Parathyroid adenoma (tissue), 2 donors: ENCODE measurements around the gene TRIM5.

Experiments used
- H2AFZ ChIP-seq: fragments of 300-600 bp; sonication (generic); one replicate; pipeline ENCODE4 v1.7.0; 2017; ENCODE audit warnings: antibody characterized with exemption, mild to moderate bottlenecking
- H3K27ac ChIP-seq: fragments of 300-600 bp; sonication (generic); one replicate; pipeline ENCODE4 v1.7.0; 2017
- H3K27me3 ChIP-seq: fragments of 300-600 bp; sonication (generic); one replicate; pipeline ENCODE4 v1.7.0; 2017; ENCODE audit warnings: low read length; ENCODE audit not compliant: control insufficient read depth, insufficient read depth
- H3K36me3 ChIP-seq: fragments of 300-600 bp; sonication (generic); one replicate; pipeline ENCODE4 v1.7.0; 2017; ENCODE audit warnings: low read length; ENCODE audit not compliant: control insufficient read depth, insufficient read depth
- H3K4me1 ChIP-seq: fragments of 300-600 bp; sonication (generic); one replicate; pipeline ENCODE4 v1.7.0; 2017; ENCODE audit warnings: control low read depth
- H3K4me2 ChIP-seq: fragments of 300-600 bp; sonication (generic); one replicate; pipeline ENCODE4 v1.7.0; 2017; ENCODE audit warnings: low read length
- H3K4me3 ChIP-seq: fragments of 300-600 bp; sonication (generic); one replicate; pipeline ENCODE4 v1.7.0; 2017; ENCODE audit warnings: low read depth, low read length
- H3K79me2 ChIP-seq: fragments of 300-600 bp; sonication (generic); one replicate; pipeline ENCODE4 v1.7.0; 2017; ENCODE audit warnings: control low read depth
- H3K9ac ChIP-seq: fragments of 300-600 bp; sonication (generic); one replicate; pipeline ENCODE4 v1.7.0; 2017; ENCODE audit warnings: mild to moderate bottlenecking
- H3K9me3 ChIP-seq: fragments of 300-600 bp; sonication (generic); one replicate; pipeline ENCODE4 v1.7.0; 2017; ENCODE audit warnings: low read length; ENCODE audit not compliant: control insufficient read depth
- TF ChIP-seq, protein P1 (sequence below): fragments of 300-600 bp; sonication (generic); IDR thresholded peaks from one replicate; pipeline ENCODE4 v1.7.0; 2017; ENCODE audit warnings: antibody characterized with exemption, mild to moderate bottlenecking
- donor health status: primary hyperparathyroidism.

Gene TRIM5

GRCh38 chr11:5703741-5704536 is 19.1 kb upstream of the TRIM5 start:
- Histone ChIP-seq H3K4me3 (no peak overlapping the region), H3K9ac (no peak overlapping the region), H3K9me3 (no peaks in the 10 kb centered on the region), H2AFZ (no peak overlapping the region), H3K4me1 (no peaks in the 10 kb centered on the region), H3K4me2 (no peak overlapping the region), H3K79me2 (no peaks in the 10 kb centered on the region), H3K27ac (no peak overlapping the region), H3K36me3 (no peaks in the 10 kb centered on the region), H3K27me3 (no peaks in the 10 kb centered on the region)
- TF ChIP-seq, protein P1, sequence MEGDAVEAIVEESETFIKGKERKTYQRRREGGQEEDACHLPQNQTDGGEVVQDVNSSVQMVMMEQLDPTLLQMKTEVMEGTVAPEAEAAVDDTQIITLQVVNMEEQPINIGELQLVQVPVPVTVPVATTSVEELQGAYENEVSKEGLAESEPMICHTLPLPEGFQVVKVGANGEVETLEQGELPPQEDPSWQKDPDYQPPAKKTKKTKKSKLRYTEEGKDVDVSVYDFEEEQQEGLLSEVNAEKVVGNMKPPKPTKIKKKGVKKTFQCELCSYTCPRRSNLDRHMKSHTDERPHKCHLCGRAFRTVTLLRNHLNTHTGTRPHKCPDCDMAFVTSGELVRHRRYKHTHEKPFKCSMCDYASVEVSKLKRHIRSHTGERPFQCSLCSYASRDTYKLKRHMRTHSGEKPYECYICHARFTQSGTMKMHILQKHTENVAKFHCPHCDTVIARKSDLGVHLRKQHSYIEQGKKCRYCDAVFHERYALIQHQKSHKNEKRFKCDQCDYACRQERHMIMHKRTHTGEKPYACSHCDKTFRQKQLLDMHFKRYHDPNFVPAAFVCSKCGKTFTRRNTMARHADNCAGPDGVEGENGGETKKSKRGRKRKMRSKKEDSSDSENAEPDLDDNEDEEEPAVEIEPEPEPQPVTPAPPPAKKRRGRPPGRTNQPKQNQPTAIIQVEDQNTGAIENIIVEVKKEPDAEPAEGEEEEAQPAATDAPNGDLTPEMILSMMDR = no peak

GRCh38 chr11:5701055-5701577 is 16.2 kb upstream of the TRIM5 start:
- no peak overlapping the region for H3K9ac ChIP-seq
- H3K79me2 ChIP-seq = no peaks in the 10 kb centered on the region
- H3K27me3 ChIP-seq = no peaks in the 10 kb centered on the region
- no peak overlapping the region for H3K4me3 ChIP-seq
- H2AFZ ChIP-seq = no peak overlapping the region
- TF ChIP-seq, protein P1 = no peak
- H3K4me1 ChIP-seq = no peaks in the 10 kb centered on the region
- H3K4me2 ChIP-seq = no peak overlapping the region
- H3K36me3 ChIP-seq = no peaks in the 10 kb centered on the region
- no peaks in the 10 kb centered on the region for H3K9me3 ChIP-seq
- H3K27ac ChIP-seq = no peak overlapping the region

- no peaks in the 10 kb centered on the region for H3K27me3 ChIP-seq
- no peak overlapping the region for H3K9ac ChIP-seq
- TF ChIP-seq, protein P1 = no peak
- no peaks in the 10 kb centered on the region for H3K79me2 ChIP-seq
- no peak overlapping the region for H3K4me3 ChIP-seq
- no peaks in the 10 kb centered on the region for H3K9me3 ChIP-seq
- no peak overlapping the region for H2AFZ ChIP-seq
- H3K27ac ChIP-seq = no peak overlapping the region
- no peaks in the 10 kb centered on the region for H3K36me3 ChIP-seq
- H3K4me2 ChIP-seq = no peak overlapping the region
- H3K4me1 ChIP-seq = no peaks in the 10 kb centered on the region
Measured at GRCh38 chr11:5700421-5701054, 15.7 kb upstream of the TRIM5 start.

DNA sequence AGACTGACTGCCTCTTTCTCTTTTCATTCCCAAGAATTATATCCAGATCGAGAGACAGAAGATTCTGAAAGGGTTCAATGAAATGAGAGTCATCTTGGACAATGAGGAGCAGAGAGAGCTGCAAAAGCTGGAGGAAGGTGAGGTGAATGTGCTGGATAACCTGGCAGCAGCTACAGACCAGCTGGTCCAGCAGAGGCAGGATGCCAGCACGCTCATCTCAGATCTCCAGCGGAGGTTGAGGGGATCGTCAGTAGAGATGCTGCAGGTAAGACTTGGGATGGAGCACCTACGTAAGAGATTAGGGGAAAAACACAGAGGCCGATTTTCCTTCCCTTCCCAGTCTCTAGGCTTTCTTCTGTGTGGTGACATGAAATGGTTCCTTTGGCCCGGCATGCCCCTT is 13.4 kb upstream of the TRIM5 start:
- Histone ChIP-seq H3K4me3 (no peak overlapping the region), H3K4me1 (no peaks in the 10 kb centered on the region), H3K9ac (no peak overlapping the region), H3K27me3 (no peaks in the 10 kb centered on the region), H3K4me2 (no peak overlapping the region), H3K79me2 (no peaks in the 10 kb centered on the region), H3K27ac (no peak overlapping the region), H2AFZ (no peak overlapping the region), H3K36me3 (no peaks in the 10 kb centered on the region), H3K9me3 (no peaks in the 10 kb centered on the region)
- TF ChIP-seq, protein P1 = no peak
